ENCODE results near the gene ACOT11.

- TF ChIP-seq TAF1 (IDR thresholded peaks at IDR 0.05; ENCODE audit: borderline replicate concordance, insufficient read depth, low read length) (no peak), POLR2AphosphoS5 (IDR thresholded peaks at IDR 0.05; ENCODE audit: low read depth, low read length) (no peak), REST (IDR thresholded peaks at IDR 0.05; ENCODE audit: insufficient read depth in 1 of 2, low read depth in 2 of 2, low read length in 2 of 2) (no peak)
Measured at GRCh38 chr1:54577612-54578011, 29.6 kb downstream of the ACOT11 start.

Measured in PFSK-1 (cell line).